HepG2 (cell line): ENCODE results near the gene CHID1. TPM values are rescaled to one million over a fixed set of nuclear protein-coding genes. Genes with fewer than 3 reads are reported as not detected.

Source experiments
- EP300 ChIP-seq, 3 experiments: sonication (generic) in 1 of 3; formaldehyde crosslinking in 1 of 3; IDR thresholded peaks; 2 replicates each; pipeline versions ENCODE4 v1.5.1 to v1.6.1; 2011 to 2020; ENCODE audit warnings: low read depth in 2 of 3, low read length in 2 of 3, borderline replicate concordance in 1 of 3, improper control_type of control experiment in 1 of 3, mild to moderate bottlenecking in 1 of 3, missing genetic modification reagents in 1 of 3, moderate library complexity in 1 of 3
- GZF1 ChIP-seq: sonication (generic); formaldehyde crosslinking; IDR thresholded peaks from 2 replicates; pipeline ENCODE4 v1.5.1; 2020; ENCODE audit warnings: mild to moderate bottlenecking, missing genetic modification reagents
- KAT7 ChIP-seq: IDR thresholded peaks from 2 replicates; pipeline ENCODE4 v1.6.1; 2018; ENCODE audit warnings: borderline replicate concordance, missing compliant biosample characterization
- KDM3A ChIP-seq: IDR thresholded peaks from 2 replicates; pipeline ENCODE4 v1.6.1; 2018; ENCODE audit warnings: low read depth, missing compliant biosample characterization
- MAZ ChIP-seq, 2 experiments: sonication (generic) in 1 of 2; formaldehyde crosslinking in 1 of 2; IDR thresholded peaks; 2 replicates each; pipeline versions ENCODE4 v1.5.0 to v1.6.1; 2012 to 2020; ENCODE audit warnings: low read depth in 2 of 2, mild to moderate bottlenecking in 2 of 2, borderline replicate concordance in 1 of 2, improper control_type of control experiment in 1 of 2, low read length in 1 of 2, missing genetic modification reagents in 1 of 2, moderate library complexity in 1 of 2
- NR2F1 ChIP-seq, 2 experiments: fragments of 450-650 bp in 1 of 2; formaldehyde crosslinking in 1 of 2; IDR thresholded peaks; 2 replicates each; pipeline versions ENCODE4 v1.5.0 to v1.6.1; 2016 to 2020; ENCODE audit warnings: mild to moderate bottlenecking in 1 of 2, missing compliant biosample characterization in 1 of 2, missing genetic modification reagents in 1 of 2, moderate library complexity in 1 of 2
- REPIN1 ChIP-seq: sonication (generic); formaldehyde crosslinking; IDR thresholded peaks from 2 replicates; pipeline ENCODE4 v1.8.0; 2022; ENCODE audit warnings: missing genetic modification reagents, low read depth, mild to moderate bottlenecking, borderline replicate concordance
- SALL1 ChIP-seq: sonication (generic); formaldehyde crosslinking; IDR thresholded peaks from 2 replicates; pipeline ENCODE4 v1.8.0; 2022; ENCODE audit warnings: mild to moderate bottlenecking, missing genetic modification reagents
- SPEN ChIP-seq: sonication (generic); formaldehyde crosslinking; IDR thresholded peaks from 2 replicates; pipeline ENCODE4 v1.5.1; 2020; ENCODE audit warnings: low read depth, mild to moderate bottlenecking, missing genetic modification reagents
- TAF1 ChIP-seq: sonication (generic); formaldehyde crosslinking; IDR thresholded peaks from 2 replicates; pipeline ENCODE4 v1.4.0; 2020; ENCODE audit warnings: missing genetic modification reagents
- TARDBP ChIP-seq: sonication (generic); formaldehyde crosslinking; IDR thresholded peaks from 2 replicates; pipeline ENCODE4 v1.8.0; 2022; ENCODE audit warnings: mild to moderate bottlenecking, missing genetic modification reagents
- TBL1XR1 ChIP-seq: fragments of 150-350 bp; IDR thresholded peaks from 2 replicates; pipeline ENCODE4 v1.6.1; 2014; ENCODE audit warnings: borderline replicate concordance, low read length; ENCODE audit not compliant: partially characterized antibody
- TBX3 ChIP-seq: fragments of 450-650 bp; IDR thresholded peaks from 2 replicates; pipeline ENCODE4 v1.6.1; 2017; ENCODE audit warnings: antibody characterized with exemption, mild to moderate bottlenecking, inconsistent platforms, borderline replicate concordance
- ZBTB21 ChIP-seq: sonication (generic); formaldehyde crosslinking; IDR thresholded peaks from 2 replicates; pipeline ENCODE4 v1.4.0; 2020; ENCODE audit warnings: missing genetic modification reagents
- ZBTB42 ChIP-seq: sonication (generic); formaldehyde crosslinking; IDR thresholded peaks from 2 replicates; pipeline ENCODE4 v1.5.0; 2020; ENCODE audit warnings: mild to moderate bottlenecking, missing genetic modification reagents
- ZFP36L1 ChIP-seq: sonication (generic); formaldehyde crosslinking; IDR thresholded peaks from 2 replicates; pipeline ENCODE4 v1.8.0; 2022; ENCODE audit warnings: mild to moderate bottlenecking, missing genetic modification reagents, moderate library complexity
- ZNF441 ChIP-seq: sonication (generic); formaldehyde crosslinking; IDR thresholded peaks from 2 replicates; pipeline ENCODE4 v1.7.0; 2021; ENCODE audit warnings: missing genetic modification reagents, borderline replicate concordance
- ZNF556 ChIP-seq: sonication (generic); formaldehyde crosslinking; IDR thresholded peaks from 2 replicates; pipeline ENCODE4 v1.4.0; 2020; ENCODE audit warnings: mild to moderate bottlenecking, missing genetic modification reagents, borderline replicate concordance
- ZNF761 ChIP-seq: sonication (generic); formaldehyde crosslinking; conservative IDR thresholded peaks from 2 replicates; pipeline ENCODE4 v1.4.0; 2020; ENCODE audit warnings: mild to moderate bottlenecking, missing genetic modification reagents
- ZNF883 ChIP-seq: sonication (generic); formaldehyde crosslinking; IDR thresholded peaks from 2 replicates; pipeline ENCODE4 v1.5.1; 2020; ENCODE audit warnings: mild to moderate bottlenecking, missing genetic modification reagents; ENCODE audit errors: not compliant biosample characterization
- polyA plus RNA-seq, 8 experiments: library from polyadenylated mRNA; depleted of rRNA in 3 of 8; stranded (reverse) in 7 of 8; unstranded in 1 of 8; fragments of >200 nt; fragmentation: Illumina TruSeq in 4 of 8; extraction: Trizol in 4 of 8; gene quantifications; 2 replicates each; pipeline versions ENCODE4 v1.2.1 to v1.2.3, GENCODE V29; 2011 to 2016; ENCODE audit warnings: low read depth in 4 of 8, missing spikeins in 1 of 8, mixed read lengths in 1 of 8; ENCODE audit not compliant: insufficient read depth in 1 of 8
- total RNA-seq, 5 experiments: library from RNA; depleted of rRNA; stranded (reverse); fragments of >200 nt; fragmentation: Illumina TruSeq; extraction: Trizol; gene quantifications; 2 replicates each; pipeline ENCODE4 v1.2.3, GENCODE V29; 2016; ENCODE audit warnings: low read depth in 1 of 5
- TF ChIP-seq, protein P1 (sequence below): sonication (generic); formaldehyde crosslinking; IDR thresholded peaks from 2 replicates; pipeline ENCODE4 v1.4.0; 2020; ENCODE audit warnings: missing genetic modification reagents, mild to moderate bottlenecking, borderline replicate concordance
- TF ChIP-seq, protein P2 (sequence below): sonication (generic); formaldehyde crosslinking; conservative IDR thresholded peaks from 2 replicates; pipeline ENCODE4 v1.5.0; 2020; ENCODE audit warnings: missing genetic modification reagents
- TF ChIP-seq, protein P3 (sequence below): conservative IDR thresholded peaks from 2 replicates; pipeline ENCODE4 v1.6.1; 2018; ENCODE audit warnings: missing genetic modification reagents

The CHID1 gene
- total and polyA plus RNA-seq, 2 of the 13 experiments (the other 11 are each of a cell fraction or from before 2014, with no cell fraction given), result 65.1 to 93.6 TPM

DNA sequence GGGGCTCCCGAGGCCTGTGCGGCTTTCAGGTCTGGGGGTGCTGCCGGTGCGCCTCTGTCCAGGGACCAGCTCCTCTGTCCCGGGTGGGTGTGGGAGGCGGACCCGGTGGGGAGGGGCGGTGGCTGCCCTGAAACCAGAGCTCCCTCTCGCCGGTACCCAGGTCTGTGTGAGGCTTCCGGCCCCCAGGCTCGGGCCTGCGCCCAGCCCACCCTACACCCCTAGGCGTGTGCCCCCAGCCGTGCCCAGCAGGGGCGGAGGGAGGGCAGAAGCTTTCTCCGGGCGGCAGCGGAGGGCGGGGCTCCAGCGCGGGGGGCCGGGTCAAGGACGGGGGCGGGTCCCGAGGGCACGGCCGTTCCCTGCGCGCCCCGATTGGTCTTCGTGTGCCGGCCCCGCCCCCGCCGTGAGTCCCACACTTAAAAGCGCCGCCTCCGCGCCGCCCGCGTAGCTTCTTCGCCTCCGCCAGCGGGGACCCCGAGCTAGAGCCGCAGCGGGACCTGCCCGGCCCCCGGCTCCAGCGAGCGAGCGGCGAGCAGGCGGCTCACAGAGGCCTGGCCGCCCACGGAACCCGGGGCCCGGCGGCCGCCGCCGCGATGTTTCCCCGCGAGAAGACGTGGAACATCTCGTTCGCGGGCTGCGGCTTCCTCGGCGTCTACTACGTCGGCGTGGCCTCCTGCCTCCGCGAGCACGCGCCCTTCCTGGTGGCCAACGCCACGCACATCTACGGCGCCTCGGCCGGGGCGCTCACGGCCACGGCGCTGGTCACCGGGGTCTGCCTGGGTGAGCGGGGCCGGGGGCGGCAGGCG is 91.3 kb downstream of the CHID1 start (continued):
- TF ChIP-seq EP300 (IDR thresholded peaks at IDR 0.05; ENCODE audit: low read depth in 2 of 2, low read length in 2 of 2) (no peak), EP300 (CRISPR knock-in tag; IDR thresholded peaks at IDR 0.05; ENCODE audit: borderline replicate concordance) (no peak), MAZ (IDR thresholded peaks at IDR 0.05; ENCODE audit: borderline replicate concordance, low read depth, low read length) (no peak; the same call in 1 of the 2 replicates), MAZ (CRISPR knock-in tag; IDR thresholded peaks at IDR 0.05; ENCODE audit: low read depth) (peak; percentile 34; the same call in 1 of the 2 replicates), ZNF556 (CRISPR knock-in tag) (peak; percentile 57; the same call in 1 of the 2 replicates), TBL1XR1 (no peak), ZNF761 (CRISPR knock-in tag) (0 out of 2 replicates have a peak, but pooled peaks have one; percentile 27), ZNF883 (CRISPR knock-in tag) (peak; percentile 55), TBX3 (no peak), TARDBP (CRISPR knock-in tag) (peak; percentile 36; the same call in 1 of the 2 replicates), SALL1 (CRISPR knock-in tag) (peak; percentile 38; the same call in 1 of the 2 replicates), REPIN1 (CRISPR knock-in tag) (peak; percentile 59; the same call in 1 of the 2 replicates), ZBTB42 (0 out of 2 replicates have a peak, but pooled peaks have one; percentile 3), KDM3A (CRISPR knock-in tag) (no peak), ZNF441 (peak; percentile 43; the same call in 1 of the 2 replicates), ZFP36L1 (CRISPR knock-in tag) (peak; percentile 35), GZF1 (CRISPR knock-in tag) (no peak), SPEN (CRISPR knock-in tag) (0 out of 2 replicates have a peak, but pooled peaks have one; percentile 74), NR2F1 (CRISPR knock-in tag; IDR thresholded peaks at IDR 0.05) (0 out of 4 replicates have a peak, but pooled peaks of 1 of the 2 experiments have one; percentile 36), TAF1 (CRISPR knock-in tag) (peak; percentile 51), ZBTB21 (CRISPR knock-in tag) (no peak), KAT7 (CRISPR knock-in tag) (peak; percentile 21; the same call in 1 of the 2 replicates)
- TF ChIP-seq, protein P1, sequence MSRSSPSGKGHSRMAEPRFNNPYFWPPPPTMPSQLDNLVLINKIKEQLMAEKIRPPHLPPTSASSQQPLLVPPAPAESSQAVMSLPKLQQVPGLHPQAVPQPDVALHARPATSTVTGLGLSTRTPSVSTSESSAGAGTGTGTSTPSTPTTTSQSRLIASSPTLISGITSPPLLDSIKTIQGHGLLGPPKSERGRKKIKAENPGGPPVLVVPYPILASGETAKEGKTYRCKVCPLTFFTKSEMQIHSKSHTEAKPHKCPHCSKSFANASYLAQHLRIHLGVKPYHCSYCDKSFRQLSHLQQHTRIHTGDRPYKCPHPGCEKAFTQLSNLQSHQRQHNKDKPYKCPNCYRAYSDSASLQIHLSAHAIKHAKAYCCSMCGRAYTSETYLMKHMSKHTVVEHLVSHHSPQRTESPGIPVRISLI (CRISPR knock-in tag), result peak; percentile 19; the same call in 1 of the 2 replicates
- TF ChIP-seq, protein P2, sequence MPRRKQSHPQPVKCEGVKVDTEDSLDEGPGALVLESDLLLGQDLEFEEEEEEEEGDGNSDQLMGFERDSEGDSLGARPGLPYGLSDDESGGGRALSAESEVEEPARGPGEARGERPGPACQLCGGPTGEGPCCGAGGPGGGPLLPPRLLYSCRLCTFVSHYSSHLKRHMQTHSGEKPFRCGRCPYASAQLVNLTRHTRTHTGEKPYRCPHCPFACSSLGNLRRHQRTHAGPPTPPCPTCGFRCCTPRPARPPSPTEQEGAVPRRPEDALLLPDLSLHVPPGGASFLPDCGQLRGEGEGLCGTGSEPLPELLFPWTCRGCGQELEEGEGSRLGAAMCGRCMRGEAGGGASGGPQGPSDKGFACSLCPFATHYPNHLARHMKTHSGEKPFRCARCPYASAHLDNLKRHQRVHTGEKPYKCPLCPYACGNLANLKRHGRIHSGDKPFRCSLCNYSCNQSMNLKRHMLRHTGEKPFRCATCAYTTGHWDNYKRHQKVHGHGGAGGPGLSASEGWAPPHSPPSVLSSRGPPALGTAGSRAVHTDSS, result 0 out of 2 replicates have a peak, but pooled peaks have one; percentile 31
- TF ChIP-seq, protein P3, sequence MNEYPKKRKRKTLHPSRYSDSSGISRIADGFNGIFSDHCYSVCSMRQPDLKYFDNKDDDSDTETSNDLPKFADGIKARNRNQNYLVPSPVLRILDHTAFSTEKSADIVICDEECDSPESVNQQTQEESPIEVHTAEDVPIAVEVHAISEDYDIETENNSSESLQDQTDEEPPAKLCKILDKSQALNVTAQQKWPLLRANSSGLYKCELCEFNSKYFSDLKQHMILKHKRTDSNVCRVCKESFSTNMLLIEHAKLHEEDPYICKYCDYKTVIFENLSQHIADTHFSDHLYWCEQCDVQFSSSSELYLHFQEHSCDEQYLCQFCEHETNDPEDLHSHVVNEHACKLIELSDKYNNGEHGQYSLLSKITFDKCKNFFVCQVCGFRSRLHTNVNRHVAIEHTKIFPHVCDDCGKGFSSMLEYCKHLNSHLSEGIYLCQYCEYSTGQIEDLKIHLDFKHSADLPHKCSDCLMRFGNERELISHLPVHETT (CRISPR knock-in tag), result no peak; the same call in 1 of the 2 replicates
